ENCODE measurements around the gene GAB4. TPM values are rescaled to one million over a fixed set of nuclear protein-coding genes. Genes with fewer than 3 reads are reported as not detected.

The GAB4 gene
- total and polyA plus RNA-seq, 4 donors: not detected

DNA sequence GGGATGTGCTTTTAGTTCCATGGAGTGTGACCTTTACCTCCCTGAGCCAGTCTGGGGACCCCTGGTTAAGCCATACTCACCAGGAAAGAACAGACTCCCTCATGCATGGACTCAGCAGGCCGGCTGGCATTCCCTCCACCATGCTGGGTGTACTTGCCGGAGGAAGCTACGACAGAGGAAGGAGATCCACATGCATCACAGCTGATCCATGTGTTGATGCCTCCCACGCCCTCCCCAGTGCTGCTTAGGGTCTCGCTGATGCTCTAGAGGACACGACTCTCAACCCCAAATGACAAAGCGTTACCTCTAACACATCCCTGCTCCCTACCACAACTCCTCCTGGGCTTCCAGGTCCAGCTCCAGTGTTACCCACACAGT, 39.8 kb downstream of the GAB4 start:
- TF ChIP-seq, protein P1, sequence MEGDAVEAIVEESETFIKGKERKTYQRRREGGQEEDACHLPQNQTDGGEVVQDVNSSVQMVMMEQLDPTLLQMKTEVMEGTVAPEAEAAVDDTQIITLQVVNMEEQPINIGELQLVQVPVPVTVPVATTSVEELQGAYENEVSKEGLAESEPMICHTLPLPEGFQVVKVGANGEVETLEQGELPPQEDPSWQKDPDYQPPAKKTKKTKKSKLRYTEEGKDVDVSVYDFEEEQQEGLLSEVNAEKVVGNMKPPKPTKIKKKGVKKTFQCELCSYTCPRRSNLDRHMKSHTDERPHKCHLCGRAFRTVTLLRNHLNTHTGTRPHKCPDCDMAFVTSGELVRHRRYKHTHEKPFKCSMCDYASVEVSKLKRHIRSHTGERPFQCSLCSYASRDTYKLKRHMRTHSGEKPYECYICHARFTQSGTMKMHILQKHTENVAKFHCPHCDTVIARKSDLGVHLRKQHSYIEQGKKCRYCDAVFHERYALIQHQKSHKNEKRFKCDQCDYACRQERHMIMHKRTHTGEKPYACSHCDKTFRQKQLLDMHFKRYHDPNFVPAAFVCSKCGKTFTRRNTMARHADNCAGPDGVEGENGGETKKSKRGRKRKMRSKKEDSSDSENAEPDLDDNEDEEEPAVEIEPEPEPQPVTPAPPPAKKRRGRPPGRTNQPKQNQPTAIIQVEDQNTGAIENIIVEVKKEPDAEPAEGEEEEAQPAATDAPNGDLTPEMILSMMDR (IDR thresholded peaks at IDR 0.05; ENCODE audit: control extremely low read depth, extremely low read depth): no peak
- whole genome bisulfite sequencing, 2 donors: 88 to 90% methylated on average over 7 of the region's 7 CpGs

DNA sequence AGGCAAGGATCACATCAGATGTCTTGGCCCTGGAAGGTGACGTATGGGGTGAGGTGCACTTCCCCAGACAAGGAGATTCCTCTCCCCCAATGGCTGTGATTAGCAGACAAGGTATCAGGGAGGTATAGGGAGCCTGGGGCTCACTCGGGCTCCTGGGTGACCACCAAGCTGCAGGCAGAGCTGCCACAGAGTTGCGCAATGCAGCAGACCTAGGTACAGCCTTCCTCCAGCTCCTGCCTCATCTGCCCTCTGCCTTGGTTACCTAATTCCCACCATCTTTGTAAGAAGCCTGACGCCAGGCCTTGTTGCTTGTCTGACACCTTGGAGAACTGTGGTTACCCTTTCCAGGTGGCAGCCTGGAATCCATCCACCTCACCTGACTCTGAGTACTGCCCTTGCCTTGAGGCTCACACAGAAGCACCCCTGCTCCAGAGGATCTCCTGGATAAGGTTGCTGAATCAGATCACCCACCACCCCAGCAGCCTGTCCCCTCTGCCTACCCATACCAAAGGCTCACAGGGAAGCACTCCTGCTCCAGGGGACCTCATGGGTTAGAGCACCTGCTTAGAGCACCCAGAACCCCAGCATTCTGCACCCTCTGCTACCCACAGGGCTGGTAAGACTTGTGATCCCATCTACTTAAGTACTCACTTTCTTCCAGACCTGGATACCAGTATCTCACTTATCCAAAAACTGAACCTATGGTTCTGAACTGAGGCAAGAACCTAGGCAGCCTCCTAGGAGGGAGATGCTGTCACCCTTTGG, 40.4 kb downstream of the GAB4 start:
- Histone ChIP-seq H3K36me3 (ENCODE audit: control insufficient read depth in 4 of 4, insufficient read depth in 4 of 4, low read length in 4 of 4) (no peaks in the 10 kb centered on the region), H3K4me1 (ENCODE audit: control insufficient read depth in 5 of 5, insufficient read depth in 5 of 5, low read length in 5 of 5) (no peaks in the 10 kb centered on the region), H3K9me3 (ENCODE audit: control insufficient read depth in 4 of 4, insufficient read depth in 3 of 4, low read length in 3 of 4) (peaks cover 0 to 8% (median 0%) of the 10 kb centered on the region in 4 donors), H3K9ac (ENCODE audit: insufficient read depth in 1 of 2, low read length in 2 of 2) (no peak overlapping the region), H3K4me3 (no peak overlapping the region), H3K27ac (ENCODE audit: low read depth in 1 of 2, low read length in 1 of 2) (no peak overlapping the region), H3K27me3 (ENCODE audit: control insufficient read depth in 3 of 3, insufficient read depth in 3 of 3, low read length in 2 of 3) (peaks cover 0 to 3% (median 0%) of the 10 kb centered on the region in 3 donors)
- DNase-seq (no peak), ATAC-seq (ENCODE audit: insufficient read depth, low FRiP score) (no peak)
- TF ChIP-seq, protein P1 (IDR thresholded peaks at IDR 0.05; ENCODE audit: control extremely low read depth, extremely low read depth): no peak
- 74 to 81% methylated on average over 4 of the region's 4 CpGs for WGBS, 2 donors

More for the DNA sequence above, 39.8 kb downstream of the GAB4 start:
- Histone ChIP-seq H3K4me3 (no peak overlapping the region), H3K4me1 (ENCODE audit: control insufficient read depth in 5 of 5, insufficient read depth in 5 of 5, low read length in 5 of 5) (no peaks in the 10 kb centered on the region), H3K27me3 (ENCODE audit: control insufficient read depth in 3 of 3, insufficient read depth in 3 of 3, low read length in 2 of 3) (peaks cover 0 to 3% (median 0%) of the 10 kb centered on the region in 3 donors), H3K9me3 (ENCODE audit: control insufficient read depth in 4 of 4, insufficient read depth in 3 of 4, low read length in 3 of 4) (peaks cover 0 to 8% (median 0%) of the 10 kb centered on the region in 4 donors), H3K36me3 (ENCODE audit: control insufficient read depth in 4 of 4, insufficient read depth in 4 of 4, low read length in 4 of 4) (no peaks in the 10 kb centered on the region), H3K9ac (ENCODE audit: insufficient read depth in 1 of 2, low read length in 2 of 2) (no peak overlapping the region), H3K27ac (ENCODE audit: low read depth in 1 of 2, low read length in 1 of 2) (no peak overlapping the region)
- no peak for DNase-seq
- no peak for ATAC-seq (ENCODE audit: insufficient read depth, low FRiP score)

DNA sequence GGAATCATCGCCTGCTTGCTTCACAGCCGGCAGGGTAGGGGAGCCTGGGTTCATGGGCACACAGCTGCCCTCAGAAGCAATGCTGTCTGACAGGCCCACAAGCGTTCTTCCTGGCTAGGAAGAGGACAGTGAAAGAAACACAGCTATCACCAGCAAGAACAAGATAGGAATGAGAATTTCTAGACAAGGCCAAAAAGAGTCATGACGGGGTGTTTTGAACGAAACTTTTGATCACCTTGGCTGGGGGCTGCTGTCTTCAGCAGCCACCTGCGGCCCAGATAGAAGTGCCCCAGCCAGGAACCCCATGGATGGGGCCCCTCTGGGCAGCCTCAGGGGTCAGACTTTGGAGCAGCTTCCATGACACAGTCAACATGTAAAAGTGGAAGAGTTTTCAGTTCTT, 41.8 kb downstream of the GAB4 start:
- TF ChIP-seq, protein P1 (IDR thresholded peaks at IDR 0.05; ENCODE audit: control extremely low read depth, extremely low read depth): no peak
- no peaks in the 10 kb centered on the region for H3K4me1 ChIP-seq (ENCODE audit: control insufficient read depth in 5 of 5, insufficient read depth in 5 of 5, low read length in 5 of 5)
- ATAC-seq (ENCODE audit: insufficient read depth, low FRiP score): no peak
- no peak for DNase-seq
- no peak overlapping the region for H3K4me3 ChIP-seq
- no peak overlapping the region for H3K27ac ChIP-seq (ENCODE audit: low read depth in 1 of 2, low read length in 1 of 2)
- peaks cover 0 to 3% (median 0%) of the 10 kb centered on the region in 3 donors for H3K27me3 ChIP-seq (ENCODE audit: control insufficient read depth in 3 of 3, insufficient read depth in 3 of 3, low read length in 2 of 3)
- WGBS, 2 donors: 84 to 95% methylated on average over 6 of the region's 6 CpGs
- no peak overlapping the region for H3K9ac ChIP-seq (ENCODE audit: insufficient read depth in 1 of 2, low read length in 2 of 2)
- H3K36me3 ChIP-seq (ENCODE audit: control insufficient read depth in 4 of 4, insufficient read depth in 4 of 4, low read length in 4 of 4): no peaks in the 10 kb centered on the region
- H3K9me3 ChIP-seq (ENCODE audit: control insufficient read depth in 4 of 4, insufficient read depth in 3 of 4, low read length in 3 of 4): peaks cover 0 to 8% (median 0%) of the 10 kb centered on the region in 4 donors

Data from lung (tissue), 12 donors.